HEK293T (cell line): ENCODE data around the gene HSPBAP1.

Experiments used
- ARNT ChIP-seq: fragments of 450-650 bp; IDR thresholded peaks from 2 replicates; pipeline ENCODE4 v1.6.1; 2017; ENCODE audit warnings: mild to moderate bottlenecking
- BHLHE40 ChIP-seq: fragments of 450-650 bp; IDR thresholded peaks from 2 replicates; pipeline ENCODE4 v1.6.1; 2016; ENCODE audit warnings: mild to moderate bottlenecking, moderate library complexity, borderline replicate concordance
- ELF4 ChIP-seq: fragments of 450-650 bp; IDR thresholded peaks from 2 replicates; pipeline ENCODE4 v1.6.1; 2017; ENCODE audit warnings: antibody characterized with exemption
- FOXA1 ChIP-seq: fragments of 450-650 bp; IDR thresholded peaks from 2 replicates; pipeline ENCODE4 v1.6.1; 2016; ENCODE audit warnings: mild to moderate bottlenecking
- FOXK2 ChIP-seq: fragments of 450-650 bp; IDR thresholded peaks from 2 replicates; pipeline ENCODE4 v1.6.1; 2016; ENCODE audit warnings: mild to moderate bottlenecking
- FOXM1 ChIP-seq: fragments of 450-650 bp; IDR thresholded peaks from 2 replicates; pipeline ENCODE4 v1.6.1; 2017; ENCODE audit warnings: mild to moderate bottlenecking, borderline replicate concordance
- HDGF ChIP-seq: fragments of 450-650 bp; IDR thresholded peaks from 2 replicates; pipeline ENCODE4 v1.6.1; 2017; ENCODE audit warnings: antibody characterized with exemption, borderline replicate concordance
- L3MBTL2 ChIP-seq: fragments of 450-650 bp; conservative IDR thresholded peaks from 2 replicates; pipeline ENCODE4 v1.6.1; 2016; ENCODE audit warnings: mild to moderate bottlenecking
- LEF1 ChIP-seq: fragments of 450-650 bp; IDR thresholded peaks from 2 replicates; pipeline ENCODE4 v1.6.1; 2017; ENCODE audit warnings: mild to moderate bottlenecking, borderline replicate concordance
- SP1 ChIP-seq: fragments of 450-650 bp; IDR thresholded peaks from 2 replicates; pipeline ENCODE4 v1.6.1; 2017
- SUZ12 ChIP-seq: fragments of 450-650 bp; IDR thresholded peaks from 2 replicates; pipeline ENCODE4 v1.6.1; 2016; ENCODE audit warnings: mild to moderate bottlenecking
- TARDBP ChIP-seq: fragments of 450-650 bp; IDR thresholded peaks from 2 replicates; pipeline ENCODE4 v1.6.1; 2016
- ZNF384 ChIP-seq: fragments of 450-650 bp; IDR thresholded peaks from 2 replicates; pipeline ENCODE4 v1.6.1; 2016
- TF ChIP-seq, protein P1 (sequence below): fragments of 450-650 bp; IDR thresholded peaks from 2 replicates; pipeline ENCODE4 v1.6.1; 2016

DNA sequence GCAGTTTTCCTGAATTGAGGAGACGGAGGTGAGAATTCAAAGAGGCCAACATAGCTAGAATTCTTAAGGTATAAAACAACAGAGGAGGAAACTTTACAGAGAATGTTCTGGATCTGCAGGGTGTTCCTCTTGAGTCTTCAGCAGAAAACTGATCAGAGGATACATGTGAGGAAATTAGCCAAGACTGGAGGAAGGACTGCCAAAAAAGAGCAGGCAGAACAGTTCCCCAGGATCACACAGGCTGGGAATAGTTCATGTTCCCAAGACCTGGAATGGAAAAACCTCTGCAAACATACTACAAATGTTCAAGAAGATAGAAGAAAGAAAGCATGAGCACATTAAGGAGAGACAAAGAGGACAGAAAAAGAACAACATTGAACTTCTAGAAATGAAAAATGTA lies 8.7 kb upstream of the HSPBAP1 start:
- TF ChIP-seq BHLHE40 (no peak), HDGF (no peak), L3MBTL2 (no peak), ARNT (no peak), SP1 (no peak), SUZ12 (no peak), FOXK2 (no peak), LEF1 (no peak), FOXA1 (no peak), FOXM1 (no peak), TARDBP (no peak), ZNF384 (no peak), ELF4 (no peak)
- TF ChIP-seq, protein P1, sequence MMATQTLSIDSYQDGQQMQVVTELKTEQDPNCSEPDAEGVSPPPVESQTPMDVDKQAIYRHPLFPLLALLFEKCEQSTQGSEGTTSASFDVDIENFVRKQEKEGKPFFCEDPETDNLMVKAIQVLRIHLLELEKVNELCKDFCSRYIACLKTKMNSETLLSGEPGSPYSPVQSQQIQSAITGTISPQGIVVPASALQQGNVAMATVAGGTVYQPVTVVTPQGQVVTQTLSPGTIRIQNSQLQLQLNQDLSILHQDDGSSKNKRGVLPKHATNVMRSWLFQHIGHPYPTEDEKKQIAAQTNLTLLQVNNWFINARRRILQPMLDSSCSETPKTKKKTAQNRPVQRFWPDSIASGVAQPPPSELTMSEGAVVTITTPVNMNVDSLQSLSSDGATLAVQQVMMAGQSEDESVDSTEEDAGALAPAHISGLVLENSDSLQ, result no peak
